HG02588 (cell line): ENCODE results near the gene ZCWPW1.
A peak's percentile ranks its signal among the peaks of the same experiment; 100 is the strongest.

Experiments used
- ATAC-seq: cut with Tn5 transposase; IDR thresholded peaks from one replicate; pipeline ENCODE4 v1.9.1; 2021; ENCODE audit warnings: mild to moderate bottlenecking, moderate library complexity; ENCODE audit not compliant: unreplicated experiment

ZCWPW1 gene

GRCh38 chr7:100433592-100434296 is 5.2 kb upstream of the ZCWPW1 start:
- ATAC-seq: no peak

- ATAC-seq: no peak
Observed at GRCh38 chr7:100433276-100433591, 4.7 kb upstream of the ZCWPW1 start.

GRCh38 chr7:100432621-100433275 is 4.2 kb upstream of the ZCWPW1 start:
- ATAC-seq: no peak

DNA sequence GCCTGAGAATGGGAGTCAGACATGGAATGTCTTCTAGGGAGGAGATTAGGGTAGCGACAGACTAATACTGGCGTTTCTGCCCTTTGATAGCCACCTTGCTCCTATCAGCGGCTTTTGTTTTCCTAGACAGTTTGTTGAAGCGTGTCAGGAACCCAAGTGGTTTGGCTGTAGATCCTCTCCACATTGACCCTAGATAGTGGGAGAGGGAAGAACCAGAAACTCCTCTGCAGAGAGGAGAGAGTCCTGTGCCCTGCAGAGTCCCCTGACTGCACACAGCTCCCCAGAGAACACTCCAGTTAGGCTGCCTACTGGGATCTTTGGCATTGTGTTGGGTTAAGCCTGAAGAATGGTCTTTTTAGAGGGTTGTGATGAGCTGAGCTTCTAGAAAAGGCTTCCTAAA is 3.5 kb upstream of the ZCWPW1 start:
- no peak for ATAC-seq

- ATAC-seq: no peak
Observed at GRCh38 chr7:100431286-100431735, 2.8 kb upstream of the ZCWPW1 start.

- ATAC-seq: no peak
Observed at GRCh38 chr7:100430493-100431285, 2.2 kb upstream of the ZCWPW1 start.

GRCh38 chr7:100429637-100430492 is 1.4 kb upstream of the ZCWPW1 start, which contains the start of gene MEPCE:
Gene MEPCE, plus strand, starts transcription at chr7:100429831. Its CDS starts 188 bp downstream, at chr7:100430019.
- ATAC-seq: peak; percentile 41

DNA sequence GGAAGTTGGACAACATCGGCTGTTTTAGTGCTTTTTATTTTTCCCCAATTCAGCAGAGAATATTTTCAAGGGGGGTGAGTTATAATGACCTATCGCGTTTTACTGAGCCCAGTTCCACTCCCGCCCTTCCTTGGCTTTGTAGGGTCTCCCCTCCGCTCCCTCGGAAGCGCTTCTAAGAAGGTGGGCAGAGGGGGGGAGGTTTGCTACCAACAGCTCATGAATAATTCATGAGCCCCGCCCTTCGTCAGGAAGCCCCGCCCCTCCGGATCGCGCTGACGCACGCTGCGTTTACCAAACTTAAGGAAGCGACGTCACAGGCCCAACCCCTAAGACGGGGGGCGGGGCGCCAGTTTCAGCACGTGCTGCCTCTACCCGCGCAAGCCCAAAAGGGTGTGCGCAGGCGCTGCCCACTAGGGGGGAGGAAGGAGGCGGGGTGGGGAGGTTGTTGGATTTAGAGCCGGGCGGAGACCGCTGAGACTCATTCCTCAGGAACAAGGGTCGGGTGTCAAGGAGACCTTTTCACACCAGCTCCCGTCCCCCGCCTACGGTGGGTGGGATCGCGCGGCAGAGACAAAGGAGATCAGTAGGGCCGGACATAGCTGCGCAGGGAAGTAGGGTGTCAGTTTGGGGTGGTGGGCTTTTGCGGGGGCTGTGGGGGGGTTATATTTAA is 599 bp upstream of the ZCWPW1 start:
- ATAC-seq: peak; percentile 52

DNA sequence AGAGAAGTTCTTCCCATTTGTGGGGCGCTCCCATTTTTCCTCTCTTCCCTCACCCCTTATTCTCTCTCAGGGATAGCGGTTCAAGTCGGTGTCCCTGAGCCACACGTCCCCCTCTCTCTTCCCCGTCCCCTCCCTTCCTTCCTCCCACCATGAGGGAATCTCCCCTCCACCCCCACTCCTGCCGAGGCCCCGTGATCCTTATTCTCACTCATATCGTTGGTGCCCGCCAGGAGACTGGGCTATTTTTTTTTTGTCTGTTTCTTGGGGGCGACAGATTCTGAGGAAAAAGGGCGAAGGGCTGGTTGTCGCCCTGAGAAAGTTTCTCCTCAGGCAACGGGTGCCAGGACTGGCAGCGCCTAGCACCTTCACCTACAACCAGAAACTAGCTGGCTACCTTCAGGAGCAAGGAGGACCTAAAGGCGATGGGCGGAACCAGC is 723 bp downstream of the ZCWPW1 start:
- ATAC-seq: no peak

- no peak for ATAC-seq
Observed at GRCh38 chr7:100426516-100426915, 2.0 kb downstream of the ZCWPW1 start.

- no peak for ATAC-seq
Observed at GRCh38 chr7:100425347-100425746, 3.2 kb downstream of the ZCWPW1 start.

DNA sequence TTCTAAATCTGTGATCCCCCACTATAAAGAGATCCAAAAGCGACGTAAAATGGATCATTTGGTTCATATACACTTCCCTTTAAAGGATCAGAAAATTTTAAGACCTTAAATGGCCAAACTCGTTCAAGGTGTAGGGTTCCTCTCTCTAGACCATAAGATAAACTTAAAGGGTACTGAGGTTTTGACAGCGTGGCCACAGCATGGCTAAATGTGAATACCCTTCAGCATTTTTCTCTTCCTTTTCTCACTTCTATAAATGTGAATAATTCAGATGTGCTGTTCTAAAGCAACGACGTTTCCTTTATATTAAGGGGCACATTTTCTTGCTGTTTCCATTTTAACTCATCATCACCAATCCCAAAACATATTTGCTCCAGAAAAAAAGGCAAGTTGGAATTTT is 5.2 kb downstream of the ZCWPW1 start:
- ATAC-seq: no peak

GRCh38 chr7:100419660-100420226 is 8.8 kb downstream of the ZCWPW1 start:
- ATAC-seq: no peak

DNA sequence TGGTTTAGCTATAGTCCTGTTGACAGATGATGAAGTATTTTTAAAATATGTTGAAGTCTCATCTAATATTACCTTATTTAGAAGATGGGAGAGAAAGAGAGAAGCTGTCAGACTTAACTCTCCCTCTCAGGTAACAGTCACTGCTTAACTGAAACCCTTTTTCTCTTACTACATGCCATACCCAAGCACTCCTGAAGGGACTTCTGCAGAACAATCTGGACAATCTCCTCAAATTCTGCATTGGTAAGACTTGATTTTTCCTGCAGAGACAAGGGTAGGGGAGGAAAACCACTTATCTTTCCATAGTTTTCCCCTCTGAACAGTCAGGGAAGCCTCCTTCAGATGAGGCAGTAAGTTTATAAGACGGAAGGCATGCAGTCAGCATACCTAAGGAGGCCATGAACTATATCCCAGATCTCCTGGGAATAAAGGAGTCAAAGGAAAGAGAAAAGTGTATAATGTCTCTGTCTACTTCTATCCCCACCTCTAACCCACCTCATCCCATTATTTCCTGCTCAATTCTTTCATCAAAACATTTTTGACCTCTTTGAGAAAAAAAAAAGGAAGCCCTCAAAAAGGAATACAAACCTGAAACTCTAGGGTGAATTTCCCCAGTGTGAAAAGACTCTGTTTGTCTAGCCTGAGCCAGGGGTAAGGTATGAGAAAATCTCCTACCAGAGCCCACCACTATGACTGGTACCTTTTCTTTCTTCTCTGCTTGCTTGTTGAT is 9.4 kb downstream of the ZCWPW1 start:
- ATAC-seq: no peak

GRCh38 chr7:100415448-100415847 is 13.1 kb downstream of the ZCWPW1 start:
- no peak for ATAC-seq

DNA sequence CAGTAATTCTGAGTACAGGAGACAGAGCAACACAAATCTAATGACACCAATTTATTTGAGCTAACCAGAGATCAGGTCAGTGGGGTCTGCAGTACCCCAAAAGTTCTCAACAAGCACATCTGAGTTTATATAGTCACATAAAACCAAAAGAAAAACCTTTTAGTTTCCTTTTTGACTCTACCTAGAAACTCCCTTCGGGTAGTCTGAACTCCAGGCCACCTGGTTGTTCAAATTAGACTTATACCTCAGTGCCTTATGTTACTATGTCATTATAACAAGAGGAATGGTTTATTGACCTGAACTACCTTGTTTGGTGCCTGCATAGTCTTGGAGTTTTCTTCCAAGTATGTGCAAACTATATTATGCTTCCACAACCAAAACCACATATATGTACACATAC is 14.6 kb downstream of the ZCWPW1 start:
- ATAC-seq: no peak

DNA sequence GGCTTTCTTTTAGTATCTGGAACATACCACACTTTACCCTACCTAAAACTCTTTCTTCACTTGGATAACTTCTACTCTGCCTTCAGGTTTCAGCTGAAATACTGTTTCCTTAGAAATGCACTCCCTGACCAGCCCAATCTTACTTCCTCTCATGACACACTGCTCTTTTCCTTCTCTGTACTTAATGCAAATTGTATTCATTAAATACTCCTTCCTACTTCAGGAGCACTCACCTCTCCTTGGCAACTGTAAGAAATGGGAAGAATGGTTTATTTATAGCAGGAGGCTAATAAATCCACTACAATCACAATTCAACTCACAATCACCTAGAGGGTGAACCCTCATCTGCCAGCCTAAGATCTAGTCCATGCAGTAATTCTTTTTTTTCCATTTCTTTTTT is 15.2 kb downstream of the ZCWPW1 start:
- no peak for ATAC-seq

DNA sequence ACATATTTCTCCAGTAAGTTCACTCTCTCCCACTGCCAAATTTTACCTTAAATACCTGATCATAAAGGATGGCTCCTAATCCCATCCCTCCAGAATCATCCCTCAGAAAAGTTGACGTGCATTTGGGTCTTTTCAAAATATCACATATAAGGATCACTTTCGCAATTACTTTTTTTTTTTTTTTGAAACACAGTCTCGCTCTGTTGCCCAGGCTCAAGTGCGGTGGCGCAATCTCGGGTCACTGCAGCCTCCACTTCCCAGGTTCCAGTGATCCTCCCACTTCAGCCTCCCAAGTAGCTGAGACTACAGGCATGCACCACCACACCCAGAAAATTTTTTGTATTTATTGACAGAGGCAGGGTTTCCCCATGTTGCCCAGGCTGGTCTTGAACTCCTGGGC is 17.4 kb downstream of the ZCWPW1 start:
- ATAC-seq: no peak
